Stimulated activated CD8-positive, alpha-beta memory T cell treated with anti-CD3 and anti-CD28 coated beads, Interleukin-15, amount 100 ng/mL, for 4 hours (primary cell): ENCODE measurements around the gene DNMT3A.

ENCODE experiments used
- DNase-seq, 2 donors: peaks; one replicate each; pipeline ENCODE4 v3.0.0-alpha.2; 2020; ENCODE audit warnings: low read depth in 2 of 2

The DNMT3A gene

GRCh38 chr2:25306777-25307368, 34.9 kb downstream of the DNMT3A start:
- no peak for DNase-seq

- DNase-seq, result no peak
These were observed 36.0 kb downstream of the DNMT3A start for GRCh38 chr2:25305775-25306174.

GRCh38 chr2:25304826-25305596, 36.7 kb downstream of the DNMT3A start:
- no peak for DNase-seq

GRCh38 chr2:25304321-25304720, 37.4 kb downstream of the DNMT3A start:
- no peak for DNase-seq

GRCh38 chr2:25303633-25304236, 38.0 kb downstream of the DNMT3A start:
- no peak for DNase-seq

- DNase-seq, result no peak
These were observed 38.9 kb downstream of the DNMT3A start for GRCh38 chr2:25302758-25303375.

- peak; percentile 58 to 65 for DNase-seq
These were observed 40.0 kb downstream of the DNMT3A start for GRCh38 chr2:25301453-25302352.

GRCh38 chr2:25300001-25300400, 41.7 kb downstream of the DNMT3A start:
- DNase-seq, result no peak

GRCh38 chr2:25298776-25299431, 42.8 kb downstream of the DNMT3A start:
- DNase-seq, result no peak

GRCh38 chr2:25297738-25298137, 44.0 kb downstream of the DNMT3A start:
- DNase-seq, result no peak

- DNase-seq, result no peak
These were observed 46.1 kb downstream of the DNMT3A start for GRCh38 chr2:25295621-25296020.

- peak; percentile 46 to 51 for DNase-seq
These were observed 46.9 kb downstream of the DNMT3A start for GRCh38 chr2:25294573-25295462.

GRCh38 chr2:25293958-25294562, 47.7 kb downstream of the DNMT3A start:
- DNase-seq, result no peak

GRCh38 chr2:25293145-25293544, 48.6 kb downstream of the DNMT3A start:
- DNase-seq, result no peak

GRCh38 chr2:25292408-25292807, 49.3 kb downstream of the DNMT3A start:
- no peak for DNase-seq

GRCh38 chr2:25290811-25291495, 50.8 kb downstream of the DNMT3A start:
- no peak for DNase-seq

- no peak for DNase-seq
These were observed 54.8 kb downstream of the DNMT3A start for GRCh38 chr2:25286723-25287483.

GRCh38 chr2:25286025-25286400, 55.7 kb downstream of the DNMT3A start:
- peak; percentile 43 to 51 for DNase-seq
